Measurements from ENCODE around the gene CGAS.
"Not testable (repeated sequence)": the region's sequence is repeated elsewhere in the genome, so short reads cannot be mapped to it uniquely, and the experiment has no call there.

CGAS gene

DNA sequence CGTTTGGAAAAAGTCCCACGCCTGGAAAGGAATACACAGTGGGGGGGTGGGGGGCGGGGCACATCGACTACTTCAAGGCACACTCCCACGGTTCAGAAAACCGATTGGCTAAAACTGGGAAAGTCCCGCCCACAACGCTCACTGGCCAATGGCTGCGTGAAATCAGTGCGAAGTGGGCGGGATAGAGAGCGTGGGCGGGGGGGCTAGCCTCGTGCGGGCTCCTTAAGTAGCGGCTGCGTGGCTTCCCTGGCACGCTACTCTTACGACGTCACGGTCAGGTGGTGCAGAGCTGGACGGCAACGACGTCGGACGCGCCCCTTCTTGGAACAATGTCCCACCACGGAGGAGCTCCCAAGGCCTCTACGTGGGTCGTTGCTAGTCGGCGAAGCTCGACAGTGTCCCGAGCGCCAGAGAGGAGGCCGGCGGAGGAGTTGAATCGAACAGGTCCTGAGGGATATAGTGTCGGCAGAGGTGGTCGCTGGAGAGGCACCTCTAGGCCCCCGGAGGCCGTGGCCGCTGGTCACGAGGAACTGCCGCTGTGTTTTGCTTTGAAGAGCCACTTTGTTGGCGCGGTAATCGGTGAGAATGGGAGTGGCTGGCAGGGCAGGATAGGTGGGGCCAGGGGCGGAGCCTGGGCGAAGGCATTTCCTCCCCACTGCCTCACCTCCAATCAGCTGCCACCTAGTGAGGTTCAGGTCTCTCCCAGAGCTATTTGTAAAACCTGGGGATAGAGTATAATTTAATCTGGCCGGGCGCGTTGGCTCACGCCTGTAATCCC is 57.3 kb downstream of the CGAS start, which contains the start of gene DDX43:
Gene DDX43 (plus strand): TSS at position 252 of the 778 bp plus-strand sequence. CDS start 78 bp downstream, at position 330.
- DNase-seq = peak; percentile 24 to 44

DNA sequence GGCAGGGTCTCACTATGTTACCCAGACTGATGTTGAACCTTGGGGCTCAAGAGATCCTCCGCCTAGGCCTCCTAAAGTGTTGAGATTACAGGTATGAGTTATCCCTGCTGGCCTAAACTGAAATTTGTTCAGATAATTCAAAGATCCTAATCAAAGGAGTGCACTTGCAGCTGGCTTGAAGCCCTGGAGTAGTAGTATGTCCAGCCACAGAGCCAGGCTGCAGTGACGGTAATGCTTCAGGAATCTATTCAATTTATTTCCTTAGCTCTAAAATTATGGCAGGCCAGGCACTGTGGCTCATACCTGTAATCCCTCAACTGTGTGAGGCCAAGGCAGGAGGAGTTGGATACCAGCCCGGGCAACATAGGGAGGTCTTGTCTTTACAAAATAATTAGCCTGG is 58.8 kb downstream of the CGAS start:
- DNase-seq = no peak

DNA sequence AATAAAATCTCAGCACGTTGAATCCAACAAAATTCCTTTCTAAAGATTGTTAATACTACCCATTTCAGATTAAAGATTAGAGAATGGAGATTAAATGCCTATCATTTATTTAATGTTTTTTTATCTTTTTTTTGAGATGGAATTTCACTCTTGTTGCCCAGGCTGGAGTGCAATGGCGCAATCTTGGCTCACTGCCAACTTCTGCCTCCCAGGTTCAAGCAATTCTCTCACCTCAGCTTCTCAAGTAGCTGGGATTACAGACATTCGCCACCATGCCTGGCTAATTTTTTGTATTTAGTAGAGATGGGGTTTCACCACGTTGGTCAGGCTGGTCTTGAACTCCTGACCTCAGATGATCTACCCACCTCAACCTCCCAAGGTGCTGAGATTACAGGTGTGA is 59.9 kb downstream of the CGAS start:
- DNase-seq = not testable (repeated sequence)

GRCh38 chr6:73391675-73392074 is 60.4 kb downstream of the CGAS start:
- DNase-seq = no peak

GRCh38 chr6:73389854-73390253 is 62.2 kb downstream of the CGAS start:
- DNase-seq = no peak

GRCh38 chr6:73388800-73389512 is 63.1 kb downstream of the CGAS start:
- peak; percentile 38 to 56 for DNase-seq

DNA sequence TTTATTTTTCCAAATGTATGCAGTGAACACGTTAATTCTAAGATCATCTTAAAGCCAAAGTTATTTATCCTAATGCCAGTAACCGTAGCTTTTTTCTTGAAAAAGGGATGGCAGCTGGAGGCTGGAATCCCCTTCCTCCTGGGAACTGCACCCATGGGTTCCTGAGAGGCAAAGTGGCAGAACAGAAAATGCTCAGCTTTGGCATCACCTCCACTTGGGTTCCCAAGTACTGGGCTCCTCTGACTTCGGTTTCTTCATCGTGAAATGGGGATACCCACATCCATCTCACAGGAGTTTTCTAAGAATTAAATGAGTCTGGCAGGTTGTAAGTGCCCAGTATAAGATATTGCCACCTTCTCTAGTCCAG is 63.7 kb downstream of the CGAS start:
- no peak for DNase-seq

- DNase-seq = no peak
These were observed 69.5 kb downstream of the CGAS start for GRCh38 chr6:73382462-73383113.

DNA sequence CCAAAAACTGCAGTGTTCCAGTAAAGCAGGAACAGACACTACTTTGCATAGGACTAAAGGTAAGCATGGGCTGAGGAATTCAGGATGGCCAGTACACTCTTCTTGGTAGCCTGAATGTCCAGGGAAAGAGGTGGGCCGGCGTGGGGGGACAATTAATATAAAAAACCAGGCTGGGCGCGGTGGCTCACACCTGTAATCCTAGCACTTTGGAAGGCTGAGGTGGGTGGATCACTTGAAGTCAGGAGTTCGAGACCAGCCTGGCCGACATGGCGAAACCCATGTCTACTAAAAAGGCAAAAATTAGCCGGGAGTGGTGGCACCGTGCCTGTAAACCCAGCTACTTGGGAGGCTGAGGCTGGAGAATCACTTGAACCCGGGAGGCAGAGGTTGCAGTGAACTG is 70.6 kb downstream of the CGAS start:
- not testable (repeated sequence) for DNase-seq

GRCh38 chr6:73377225-73377624 is 74.9 kb downstream of the CGAS start:
- no peak for DNase-seq

GRCh38 chr6:73375216-73375615 is 76.9 kb downstream of the CGAS start:
- DNase-seq = no peak

Data from stimulated activated CD4-positive, alpha-beta T cell treated with anti-CD3 and anti-CD28 coated beads, Interleukin-4, amount 100 ng/mL, for 4 hours (primary cell).